Activated CD4-positive, alpha-beta T cell treated with anti-CD3 and anti-CD28 coated beads, Interleukin-2, amount 50 U/mL, for 24 hours (primary cell): ENCODE data around the gene DNAH1.

ENCODE experiments used
- DNase-seq, 2 donors: peaks; one replicate each; pipeline ENCODE4 v3.0.0-alpha.2; 2020; ENCODE audit warnings: low read depth in 1 of 2, low spot score in 1 of 2

Gene DNAH1

DNA sequence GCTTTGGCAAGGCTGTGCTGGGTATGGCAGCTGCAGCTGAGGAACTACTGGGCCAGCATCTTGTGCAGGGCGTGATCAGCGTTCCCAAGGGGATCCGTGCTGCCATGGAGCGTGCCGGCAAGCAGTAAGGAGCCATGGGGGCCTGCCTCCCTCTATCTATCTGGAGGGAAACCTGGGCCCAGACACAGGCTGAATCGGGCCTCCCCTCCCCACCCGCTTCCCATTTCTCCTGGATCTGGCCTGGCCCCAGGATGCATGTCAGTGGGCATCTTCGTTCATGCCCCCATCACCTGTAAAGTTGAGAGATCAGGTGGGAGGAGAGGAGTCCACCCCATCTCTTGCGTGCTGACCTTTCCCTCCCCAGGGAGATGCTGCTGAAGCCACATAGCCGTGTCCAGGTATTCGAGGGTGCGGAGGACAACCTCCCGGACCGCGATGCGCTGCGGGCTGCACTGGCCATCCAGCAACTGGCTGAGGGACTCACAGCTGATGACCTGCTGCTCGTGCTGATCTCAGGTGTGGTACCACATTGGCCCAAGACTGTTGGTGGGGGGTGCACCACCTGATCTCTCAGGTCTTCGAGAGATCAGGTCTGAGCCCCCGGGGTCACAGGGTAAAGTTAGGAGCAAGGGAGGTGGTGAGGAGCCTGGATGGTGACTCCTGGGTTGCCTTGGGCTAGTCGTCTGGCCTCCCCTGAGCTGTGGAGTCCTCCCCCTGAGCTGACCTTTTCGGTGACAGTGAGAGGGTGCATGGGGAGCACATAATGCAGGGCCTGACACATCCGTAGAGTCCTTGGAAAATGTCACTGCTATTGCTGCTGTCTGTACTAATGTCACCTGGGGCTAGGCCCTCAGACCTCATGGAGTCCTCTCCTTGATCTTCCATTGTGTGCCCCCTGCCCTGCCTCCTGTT lies 25.3 kb upstream of the DNAH1 start:
- DNase-seq, result no peak

GRCh38 chr3:52291508-52292181 lies 24.5 kb upstream of the DNAH1 start:
- no peak for DNase-seq

DNA sequence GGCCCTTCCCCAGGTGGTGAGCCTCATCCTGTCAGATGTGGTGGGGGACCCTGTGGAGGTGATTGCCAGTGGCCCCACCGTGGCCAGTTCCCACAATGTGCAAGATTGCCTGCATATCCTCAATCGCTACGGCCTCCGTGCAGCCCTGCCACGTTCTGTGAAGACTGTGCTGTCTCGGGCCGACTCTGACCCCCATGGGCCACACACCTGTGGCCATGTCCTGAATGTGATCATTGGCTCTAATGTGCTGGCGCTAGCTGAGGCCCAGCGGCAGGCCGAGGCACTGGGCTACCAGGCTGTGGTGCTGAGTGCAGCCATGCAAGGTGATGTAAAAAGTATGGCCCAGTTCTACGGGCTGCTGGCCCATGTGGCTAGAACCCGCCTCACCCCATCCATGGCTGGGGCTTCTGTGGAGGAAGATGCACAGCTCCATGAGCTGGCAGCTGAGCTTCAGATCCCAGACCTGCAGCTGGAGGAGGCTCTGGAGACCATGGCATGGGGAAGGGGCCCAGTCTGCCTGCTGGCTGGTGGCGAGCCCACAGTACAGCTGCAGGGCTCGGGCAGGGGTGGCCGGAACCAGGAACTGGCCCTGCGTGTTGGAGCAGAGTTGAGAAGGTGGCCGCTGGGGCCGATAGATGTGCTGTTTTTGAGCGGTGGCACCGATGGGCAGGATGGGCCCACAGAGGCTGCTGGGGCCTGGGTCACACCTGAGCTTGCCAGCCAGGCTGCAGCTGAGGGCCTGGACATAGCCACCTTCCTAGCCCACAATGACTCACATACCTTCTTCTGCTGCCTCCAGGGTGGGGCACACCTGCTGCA lies 23.7 kb upstream of the DNAH1 start:
- DNase-seq, result no peak

DNA sequence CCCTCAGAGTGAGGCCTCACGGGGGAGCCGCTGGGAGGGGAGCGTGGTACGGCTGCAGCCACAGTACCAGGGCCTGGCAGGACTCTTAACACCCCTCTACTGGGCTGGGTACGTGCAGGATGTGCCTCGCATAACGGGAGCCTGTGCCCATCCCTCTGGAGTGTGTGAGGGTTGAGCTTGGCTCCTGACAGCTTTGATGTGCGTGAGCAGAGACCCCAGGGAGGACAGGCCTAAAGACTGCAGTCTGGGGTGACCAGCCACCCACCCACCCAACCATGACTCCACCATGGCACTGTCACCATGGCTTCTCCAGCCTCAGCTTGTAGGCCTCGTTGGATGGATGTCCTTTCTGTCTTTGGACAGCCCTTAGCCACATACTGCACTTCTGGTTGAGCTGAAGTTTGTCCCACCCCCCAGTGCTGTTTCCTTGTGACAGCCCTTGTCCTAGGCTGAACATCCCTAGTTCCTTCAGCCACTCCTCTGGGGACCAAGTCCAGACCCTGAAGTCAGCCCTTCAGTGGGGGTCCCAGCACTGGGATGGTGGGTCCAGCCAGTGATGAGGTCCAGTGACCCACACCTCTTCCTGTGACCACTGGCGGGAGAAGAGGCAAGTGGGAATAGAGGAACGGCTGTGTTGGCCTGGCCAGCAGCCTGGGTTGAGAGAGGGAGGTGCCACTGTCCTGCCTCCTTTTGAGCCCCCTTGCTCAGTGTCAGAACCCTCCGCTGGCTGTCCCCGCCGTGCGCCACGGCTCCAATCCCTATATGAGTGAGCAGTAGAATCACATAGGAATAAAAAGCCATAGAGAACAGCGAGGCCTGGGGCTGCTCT lies 22.4 kb upstream of the DNAH1 start:
- DNase-seq, result no peak

GRCh38 chr3:52294320-52295150 lies 21.6 kb upstream of the DNAH1 start:
- no peak for DNase-seq

DNA sequence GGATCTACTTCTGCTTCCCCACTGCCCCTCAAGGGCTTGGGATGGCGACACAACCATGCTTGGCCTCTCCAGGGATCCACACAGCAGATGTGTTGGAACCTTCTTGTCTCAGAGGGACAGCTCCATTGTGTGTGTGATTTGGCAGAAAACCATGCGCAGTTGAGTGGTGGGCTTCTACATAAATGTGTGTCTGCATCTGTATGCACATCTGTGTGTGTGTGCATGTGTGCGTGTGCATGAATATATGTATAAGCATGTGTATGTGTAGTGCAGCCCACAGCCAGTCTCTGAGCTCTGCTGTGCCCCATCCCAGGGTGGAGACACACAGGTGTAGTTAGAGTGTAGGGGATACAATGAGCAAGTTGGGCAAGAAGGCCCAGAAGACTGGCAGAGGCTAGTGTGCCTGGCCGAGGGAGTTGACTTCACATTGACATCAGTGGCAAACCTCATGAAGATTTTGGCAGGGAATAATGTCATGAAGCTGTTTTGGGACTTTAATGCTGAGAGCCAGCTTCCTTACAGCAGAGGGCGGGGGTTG lies 20.4 kb upstream of the DNAH1 start:
- no peak for DNase-seq

- no peak for DNase-seq
These were observed 18.6 kb upstream of the DNAH1 start for GRCh38 chr3:52297242-52298148.

DNA sequence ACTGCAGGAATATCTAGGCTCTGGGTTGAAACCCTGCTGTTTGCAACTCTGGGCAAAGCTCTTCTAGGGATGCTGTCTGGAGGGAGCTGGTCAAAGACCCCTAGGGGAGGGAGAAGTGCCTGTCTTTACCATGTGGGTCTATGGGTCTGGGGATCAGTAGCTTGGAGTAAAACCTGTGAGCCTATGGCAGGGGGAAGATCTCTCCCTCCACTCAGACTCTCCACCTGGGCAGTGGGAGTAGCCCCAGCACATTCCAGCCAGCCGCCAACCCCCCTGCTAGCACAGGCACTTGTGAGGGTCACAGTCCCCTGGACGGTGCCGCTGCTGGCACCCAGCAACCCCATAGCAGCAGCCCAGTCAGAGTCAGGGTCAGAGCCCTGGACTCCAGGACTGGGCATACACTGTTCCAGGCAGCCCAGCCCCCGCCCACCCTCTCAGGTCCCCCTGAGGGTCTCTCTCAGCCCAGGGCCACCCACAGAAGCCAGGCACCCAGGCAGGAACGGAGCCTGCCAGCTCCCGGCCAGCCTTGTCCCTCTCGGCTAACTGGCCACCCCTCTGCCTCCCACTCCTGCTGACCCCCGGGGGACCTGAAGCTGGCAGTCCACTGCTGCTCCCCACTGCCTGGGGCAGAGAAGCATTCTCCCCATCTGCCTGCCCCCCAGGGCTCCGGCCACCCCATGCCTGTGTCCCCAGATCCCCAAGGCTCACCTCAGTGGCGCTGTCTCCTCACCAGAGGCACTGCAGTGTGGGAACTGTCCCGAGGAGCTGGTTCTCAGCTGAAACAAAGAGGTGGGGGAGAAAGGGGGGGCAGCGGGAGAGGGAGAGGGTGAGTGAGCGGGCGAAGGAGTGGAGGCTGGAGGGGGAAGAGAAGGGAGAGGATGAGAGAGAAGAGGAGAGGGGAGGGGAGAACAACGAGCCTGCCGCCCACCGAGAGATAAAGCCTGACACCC lies 17.7 kb upstream of the DNAH1 start:
- no peak for DNase-seq

- no peak for DNase-seq
These were observed 16.8 kb upstream of the DNAH1 start for GRCh38 chr3:52299247-52299878.

GRCh38 chr3:52299879-52300611 lies 16.1 kb upstream of the DNAH1 start:
- DNase-seq, result no peak

GRCh38 chr3:52302426-52303145 lies 13.5 kb upstream of the DNAH1 start:
- DNase-seq, result no peak

- no peak for DNase-seq
These were observed 12.3 kb upstream of the DNAH1 start for GRCh38 chr3:52303811-52304210.

GRCh38 chr3:52305926-52306325 lies 10.2 kb upstream of the DNAH1 start:
- DNase-seq, result no peak

- no peak for DNase-seq
These were observed 9.1 kb upstream of the DNAH1 start for GRCh38 chr3:52306978-52307377.

DNA sequence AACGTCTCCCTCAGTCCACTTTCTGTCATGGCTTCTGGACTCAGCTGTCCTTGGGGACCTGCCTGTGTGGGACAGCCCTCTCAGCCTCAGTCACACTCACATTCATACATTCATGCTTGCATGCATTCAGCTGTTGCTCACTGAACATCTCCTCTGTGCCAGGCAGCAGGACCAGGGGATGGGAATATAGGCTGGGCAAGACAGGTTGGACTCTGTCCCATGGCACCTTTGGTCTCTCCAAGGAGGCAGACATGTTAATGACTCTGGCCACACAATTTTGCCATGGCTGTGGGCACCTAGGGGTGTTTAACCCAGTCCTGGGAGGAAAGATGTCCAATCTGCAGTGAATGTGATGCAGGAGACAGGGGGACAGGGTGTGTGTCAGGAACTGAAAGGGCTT lies 7.8 kb upstream of the DNAH1 start:
- no peak for DNase-seq
